B cell (primary cell): ENCODE data around the gene RARA.

Experiments used
- CTCF ChIP-seq: fragments of 200-600 bp; IDR thresholded peaks from one replicate; pipeline ENCODE4 v1.8.0; 2022; ENCODE audit warnings: antibody characterized with exemption, mild to moderate bottlenecking
- EZH2 ChIP-seq: IDR thresholded peaks from 2 replicates; pipeline ENCODE4 v1.6.1; 2012; ENCODE audit warnings: borderline replicate concordance, low read depth, mild to moderate bottlenecking, moderate library complexity, low read length; ENCODE audit not compliant: insufficient read depth, poor library complexity, severe bottlenecking

- no peak for TF ChIP-seq CTCF
- no peak for TF ChIP-seq EZH2
Measured at GRCh38 chr17:40314584-40314956, 5.6 kb downstream of the RARA start.
